HCT116 (cell line): ENCODE data around the gene L1CAM. TPM values are rescaled to one million over a fixed set of nuclear protein-coding genes. Genes with fewer than 3 reads are reported as not detected.

Experiments
- ATAC-seq: fragments of 200-7000 bp; cut with Tn5 transposase; 2 replicates; pipeline ENCODE4 v1.9.1; 2020; ENCODE audit warnings: mild to moderate bottlenecking, moderate library complexity
- BruUV-seq: library from RNA; stranded (reverse); fragments of 400-500 nt; replicated peaks from 2 replicates; lab custom pipeline; 2021; lab: Mats Ljungman, UMichigan
- CTCF ChIA-PET: fragments of 300-600 bp; sonication (Branson Sonifier 250); formaldehyde crosslinking; loops from one replicate; lab custom pipeline; 2021; ENCODE audit warnings: antibody characterized with exemption; lab: Charles Lee
- POLR2A ChIA-PET: fragments of 300-600, 350-600 bp; sonication (Branson Sonifier 250); formaldehyde crosslinking; loops from one replicate; lab custom pipeline; 2021; ENCODE audit warnings: antibody characterized with exemption; lab: Charles Lee
- RAD21 ChIA-PET, 2 experiments: fragments of 300-600 bp; sonication (Branson Sonifier 250); formaldehyde crosslinking; loops; one replicate each; lab custom pipeline; 2023; ENCODE audit warnings: low total read pairs in 2 of 2; ENCODE audit not compliant: uncharacterized antibody in 2 of 2, unreplicated experiment in 2 of 2, low non-redundant PET in 1 of 2; lab: Charles Lee
- DNase-seq: peaks from one replicate; pipeline ENCODE4 v3.0.0-alpha.2; 2010; ENCODE audit warnings: low read depth, low spot score
- H2AFZ ChIP-seq: fragments of 200-600 bp; shearing (Covaris generic), sonication (generic); 2 replicates; pipeline ENCODE4 v1.6.1; 2017; ENCODE audit warnings: low read depth, mixed run types, mixed read lengths, antibody characterized with exemption, low read length; ENCODE audit not compliant: poor library complexity, severe bottlenecking
- H3K27ac ChIP-seq: 2 replicates; pipeline ENCODE4 v1.5.1; 2012; ENCODE audit warnings: low read depth, low read length
- H3K27me3 ChIP-seq: fragments of 200-600 bp; sonication (generic); 2 replicates; pipeline ENCODE4 v1.6.1; 2016; ENCODE audit warnings: mixed run types, low read length, mixed read lengths; ENCODE audit not compliant: insufficient read depth
- H3K36me3 ChIP-seq, 2 experiments: fragments of 200-500 bp in 1 of 2; fragments of 200-600 bp in 1 of 2; sonication (Bioruptor generic) in 1 of 2; sonication (generic) in 1 of 2; 2 replicates each; pipeline versions ENCODE4 v1.5.1 to v1.6.1; 2014 to 2016; ENCODE audit warnings: low read length in 2 of 2, inconsistent platforms in 1 of 2, mixed read lengths in 1 of 2, mixed run types in 1 of 2; ENCODE audit not compliant: insufficient read depth in 2 of 2, control insufficient read depth in 1 of 2
- H3K4me1 ChIP-seq, 2 experiments: fragments of 200-600 bp in 1 of 2; sonication (generic) in 1 of 2; 2 replicates each; pipeline versions ENCODE4 v1.5.1 to v1.6.1; 2012 to 2017; ENCODE audit warnings: low read length in 2 of 2, inconsistent platforms in 1 of 2, mild to moderate bottlenecking in 1 of 2, mixed read lengths in 1 of 2, mixed run types in 1 of 2, moderate library complexity in 1 of 2; ENCODE audit not compliant: insufficient read depth in 2 of 2, control insufficient read depth in 1 of 2
- H3K4me2 ChIP-seq: fragments of 200-600 bp; sonication (generic); 2 replicates; pipeline ENCODE4 v1.6.1; 2017; ENCODE audit warnings: mixed run types, low read length, mixed read lengths
- H3K4me3 ChIP-seq, 2 experiments: fragments of 200-600 bp in 1 of 2; sonication (generic) in 1 of 2; replicated peaks in 1 of 2; 2 replicates each; pipeline ENCODE4 v1.5.1; 2011 to 2016; ENCODE audit warnings: low read length in 2 of 2, control low read depth in 1 of 2, low read depth in 1 of 2, mild to moderate bottlenecking in 1 of 2, mixed read lengths in 1 of 2, mixed run types in 1 of 2
- H3K79me2 ChIP-seq: fragments of 200-600 bp; sonication (generic); 2 replicates; pipeline ENCODE4 v1.6.1; 2017; ENCODE audit warnings: mild to moderate bottlenecking, mixed run types, low read length, moderate library complexity, mixed read lengths; ENCODE audit not compliant: insufficient read depth
- H3K9ac ChIP-seq: fragments of 200-600 bp; sonication (generic); 2 replicates; pipeline ENCODE4 v1.6.1; 2016; ENCODE audit warnings: low read length, mixed read lengths
- H3K9me2 ChIP-seq: fragments of 200-600 bp; sonication (generic), shearing (Covaris generic); 2 replicates; pipeline ENCODE4 v1.6.1; 2017; ENCODE audit warnings: mixed run types, mild to moderate bottlenecking, moderate library complexity; ENCODE audit not compliant: insufficient read depth
- H3K9me3 ChIP-seq, 2 experiments: fragments of 200-500 bp in 1 of 2; fragments of 200-600 bp in 1 of 2; sonication (Bioruptor generic) in 1 of 2; sonication (generic) in 1 of 2; 2 replicates each; pipeline ENCODE4 v1.6.1; 2014 to 2017; ENCODE audit warnings: low read length in 2 of 2, mixed read lengths in 2 of 2, inconsistent platforms in 1 of 2, low read depth in 1 of 2, mild to moderate bottlenecking in 1 of 2, mixed run types in 1 of 2, moderate library complexity in 1 of 2; ENCODE audit not compliant: control insufficient read depth in 1 of 2, insufficient read depth in 1 of 2
- H4K20me1 ChIP-seq: fragments of 200-600 bp; sonication (generic), shearing (Covaris generic); 2 replicates; pipeline ENCODE4 v1.6.1; 2017; ENCODE audit warnings: mixed run types, mild to moderate bottlenecking, moderate library complexity; ENCODE audit not compliant: insufficient read depth
- CEBPB ChIP-seq: IDR thresholded peaks from 2 replicates; pipeline ENCODE4 v1.6.1; 2012; ENCODE audit warnings: low read depth
- ELF1 ChIP-seq: IDR thresholded peaks from 2 replicates; pipeline ENCODE4 v1.6.1; 2012; ENCODE audit warnings: low read depth, borderline replicate concordance
- EZH2 ChIP-seq: fragments of 200-600 bp; sonication (generic); IDR thresholded peaks from 2 replicates; pipeline ENCODE4 v1.6.1; 2017; ENCODE audit warnings: antibody characterized with exemption, mixed run types
- EZH2phosphoT487 ChIP-seq: fragments of 200-600 bp; IDR thresholded peaks from 2 replicates; pipeline ENCODE4 v1.6.1; 2018; ENCODE audit warnings: antibody characterized with exemption, borderline replicate concordance
- JUND ChIP-seq: IDR thresholded peaks from 2 replicates; pipeline ENCODE4 v1.6.1; 2012
- POLR2A ChIP-seq: IDR thresholded peaks from 2 replicates; pipeline ENCODE4 v1.7.0; 2011; ENCODE audit warnings: borderline replicate concordance; ENCODE audit not compliant: insufficient read depth, insufficient read length; ENCODE audit errors: extremely low read depth
- RAD21 ChIP-seq: IDR thresholded peaks from 2 replicates; pipeline ENCODE4 v1.6.1; 2012; ENCODE audit warnings: low read depth, mild to moderate bottlenecking
- SIN3A ChIP-seq: IDR thresholded peaks from 2 replicates; pipeline ENCODE4 v1.6.1; 2012; ENCODE audit warnings: low read depth
- SP1 ChIP-seq: IDR thresholded peaks from 2 replicates; pipeline ENCODE4 v1.6.1; 2012; ENCODE audit warnings: low read depth
- TCF7L2 ChIP-seq: IDR thresholded peaks from 2 replicates; pipeline ENCODE4 v1.7.0; 2011; ENCODE audit warnings: borderline replicate concordance, inconsistent platforms; ENCODE audit not compliant: insufficient read depth, insufficient read length; ENCODE audit errors: extremely low read depth
- ZNF274 ChIP-seq: fragments of 200-500 bp; sonication (Bioruptor generic); IDR thresholded peaks from 2 replicates; pipeline ENCODE4 v1.6.1; 2014; ENCODE audit warnings: mild to moderate bottlenecking, low read depth, low read length, inconsistent platforms
- intact Hi-C: fragments of 100-400 bp; cut with micrococcal nuclease; formaldehyde crosslinking; loops from 2 replicates; pipeline ENCODE4 v1.10.0; 2022
- total RNA-seq: library from RNA; stranded (reverse); gene quantifications from one replicate; pipeline ENCODE4 v1.2.1, GENCODE V29; 2021; ENCODE audit not compliant: unreplicated experiment
- TF ChIP-seq, protein P1 (sequence below): IDR thresholded peaks from 2 replicates; pipeline ENCODE4 v1.6.1; 2012; ENCODE audit warnings: low read depth
- TF ChIP-seq, protein P2 (sequence below): IDR thresholded peaks from 2 replicates; pipeline ENCODE4 v1.6.1; 2012

Gene L1CAM
- total RNA-seq, 1 experiment from 2014 or later = 14.8 TPM

DNA sequence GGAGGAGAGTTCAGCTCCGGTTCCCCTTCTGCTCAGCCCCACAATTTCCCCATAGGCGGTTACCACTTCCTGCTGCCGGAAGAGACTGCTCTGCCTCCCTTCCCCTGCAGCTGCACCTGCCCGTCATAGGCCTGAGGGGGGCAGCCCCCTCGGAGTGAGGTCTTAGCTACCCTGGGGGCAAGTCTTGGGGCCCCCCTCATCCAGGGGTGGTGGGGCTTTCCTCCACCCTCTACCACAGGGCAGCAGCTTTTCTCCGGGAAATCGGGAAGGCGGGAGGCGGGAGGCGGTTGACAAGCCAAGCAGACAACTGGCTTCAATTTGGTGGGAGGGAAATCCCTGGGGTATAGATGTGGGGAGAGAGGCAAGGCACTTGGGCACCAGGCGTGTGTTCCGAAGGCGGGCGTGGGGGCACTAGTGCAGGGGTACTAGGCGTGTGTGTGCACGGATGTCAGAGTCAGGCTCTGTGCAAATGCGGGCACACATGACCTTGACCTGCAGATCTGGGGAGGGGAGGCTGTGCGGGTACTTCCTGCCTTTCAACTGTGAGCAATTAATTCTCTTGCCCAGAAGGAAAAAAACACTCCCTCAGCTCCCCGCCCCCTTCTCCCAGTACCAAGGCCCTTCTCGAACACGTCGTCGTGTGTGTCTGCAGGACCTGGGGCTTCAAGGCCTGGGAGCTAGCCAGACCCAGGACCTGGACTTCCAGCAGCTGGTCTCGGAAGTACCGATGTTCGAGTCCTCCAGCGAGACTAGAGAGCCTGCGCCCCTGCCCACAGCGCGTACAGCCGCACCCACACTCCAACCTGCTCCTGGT is 41.1 kb upstream of the L1CAM start:
- POLR2A ChIA-PET = interaction anchor here (2.3 kb wide), 1 partner anchor 44 kb away, joined by 10 read pairs; the partner anchor contains the start of gene HCFC1
- CTCF ChIA-PET = interaction anchor here (0.8 to 2.5 kb wide), 2 partner anchors 16 to 20 kb away, joined by 3 to 14 read pairs; no protein-coding TSS in a partner anchor
- H3K9me2 ChIP-seq = no peaks in the 10 kb centered on the region
- RAD21 ChIA-PET = no interaction called here
- intact Hi-C loops = no loop called here
- H3K36me3 ChIP-seq = peaks cover 0 to 5% of the 10 kb centered on the region in 2 experiments; a peak in 2 of 4 replicates
- peak overlapping the region; percentile 87 for H3K4me2 ChIP-seq
- peak overlapping the region; percentile 99 for H3K27ac ChIP-seq
- H3K27me3 ChIP-seq = no peaks in the 10 kb centered on the region
- H3K4me1 ChIP-seq = peaks cover 22 to 43% of the 10 kb centered on the region in 2 experiments
- ATAC-seq (peak; percentile 8; the same call in 1 of the 2 replicates), DNase-seq (no peak)
- peak overlapping the region; percentile 69 to 71 for H3K4me3 ChIP-seq
- peaks cover 33% of the 10 kb centered on the region; the same call in 1 of the 2 replicates for H3K79me2 ChIP-seq
- peak overlapping the region; percentile 80 for H3K9ac ChIP-seq
- no peak overlapping the region for H2AFZ ChIP-seq
- TF ChIP-seq ZNF274 (no peak), EZH2 (no peak), SP1 (no peak), CEBPB (no peak), RAD21 (no peak), POLR2A (no peak), JUND (no peak), SIN3A (no peak), EZH2phosphoT487 (no peak), TCF7L2 (no peak), ELF1 (no peak)
- TF ChIP-seq, protein P1, sequence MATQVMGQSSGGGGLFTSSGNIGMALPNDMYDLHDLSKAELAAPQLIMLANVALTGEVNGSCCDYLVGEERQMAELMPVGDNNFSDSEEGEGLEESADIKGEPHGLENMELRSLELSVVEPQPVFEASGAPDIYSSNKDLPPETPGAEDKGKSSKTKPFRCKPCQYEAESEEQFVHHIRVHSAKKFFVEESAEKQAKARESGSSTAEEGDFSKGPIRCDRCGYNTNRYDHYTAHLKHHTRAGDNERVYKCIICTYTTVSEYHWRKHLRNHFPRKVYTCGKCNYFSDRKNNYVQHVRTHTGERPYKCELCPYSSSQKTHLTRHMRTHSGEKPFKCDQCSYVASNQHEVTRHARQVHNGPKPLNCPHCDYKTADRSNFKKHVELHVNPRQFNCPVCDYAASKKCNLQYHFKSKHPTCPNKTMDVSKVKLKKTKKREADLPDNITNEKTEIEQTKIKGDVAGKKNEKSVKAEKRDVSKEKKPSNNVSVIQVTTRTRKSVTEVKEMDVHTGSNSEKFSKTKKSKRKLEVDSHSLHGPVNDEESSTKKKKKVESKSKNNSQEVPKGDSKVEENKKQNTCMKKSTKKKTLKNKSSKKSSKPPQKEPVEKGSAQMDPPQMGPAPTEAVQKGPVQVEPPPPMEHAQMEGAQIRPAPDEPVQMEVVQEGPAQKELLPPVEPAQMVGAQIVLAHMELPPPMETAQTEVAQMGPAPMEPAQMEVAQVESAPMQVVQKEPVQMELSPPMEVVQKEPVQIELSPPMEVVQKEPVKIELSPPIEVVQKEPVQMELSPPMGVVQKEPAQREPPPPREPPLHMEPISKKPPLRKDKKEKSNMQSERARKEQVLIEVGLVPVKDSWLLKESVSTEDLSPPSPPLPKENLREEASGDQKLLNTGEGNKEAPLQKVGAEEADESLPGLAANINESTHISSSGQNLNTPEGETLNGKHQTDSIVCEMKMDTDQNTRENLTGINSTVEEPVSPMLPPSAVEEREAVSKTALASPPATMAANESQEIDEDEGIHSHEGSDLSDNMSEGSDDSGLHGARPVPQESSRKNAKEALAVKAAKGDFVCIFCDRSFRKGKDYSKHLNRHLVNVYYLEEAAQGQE = no peak
- TF ChIP-seq, protein P2, sequence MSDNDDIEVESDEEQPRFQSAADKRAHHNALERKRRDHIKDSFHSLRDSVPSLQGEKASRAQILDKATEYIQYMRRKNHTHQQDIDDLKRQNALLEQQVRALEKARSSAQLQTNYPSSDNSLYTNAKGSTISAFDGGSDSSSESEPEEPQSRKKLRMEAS = no peak
- BruUV-seq = TSS peak; percentile 17
- no peaks in the 10 kb centered on the region for H3K9me3 ChIP-seq
- H4K20me1 ChIP-seq = no peaks in the 10 kb centered on the region
